HCT116 (cell line): ENCODE data around the gene KRT77.

Experiments
- EZH2 ChIP-seq: fragments of 200-600 bp; sonication (generic); IDR thresholded peaks from 2 replicates; pipeline ENCODE4 v1.6.1; 2017; ENCODE audit warnings: antibody characterized with exemption, mixed run types
- EZH2phosphoT487 ChIP-seq: fragments of 200-600 bp; IDR thresholded peaks from 2 replicates; pipeline ENCODE4 v1.6.1; 2018; ENCODE audit warnings: antibody characterized with exemption, borderline replicate concordance
- JUND ChIP-seq: IDR thresholded peaks from 2 replicates; pipeline ENCODE4 v1.6.1; 2012
- POLR2A ChIP-seq: IDR thresholded peaks from 2 replicates; pipeline ENCODE4 v1.7.0; 2011; ENCODE audit warnings: borderline replicate concordance; ENCODE audit not compliant: insufficient read depth, insufficient read length; ENCODE audit errors: extremely low read depth
- POLR2AphosphoS5 ChIP-seq: IDR thresholded peaks from 2 replicates; pipeline ENCODE4 v1.6.1; 2011; ENCODE audit warnings: mild to moderate bottlenecking, low read depth, low read length, moderate library complexity
- REST ChIP-seq: IDR thresholded peaks from 2 replicates; pipeline ENCODE4 v1.6.1; 2012; ENCODE audit warnings: low read depth
- SIN3A ChIP-seq: IDR thresholded peaks from 2 replicates; pipeline ENCODE4 v1.6.1; 2012; ENCODE audit warnings: low read depth
- YY1 ChIP-seq: IDR thresholded peaks from 2 replicates; pipeline ENCODE4 v1.6.1; 2011; ENCODE audit warnings: low read length, low read depth, moderate library complexity, mild to moderate bottlenecking; ENCODE audit not compliant: insufficient replicate concordance; ENCODE audit errors: extremely low read depth
- ZNF274 ChIP-seq: fragments of 200-500 bp; sonication (Bioruptor generic); IDR thresholded peaks from 2 replicates; pipeline ENCODE4 v1.6.1; 2014; ENCODE audit warnings: mild to moderate bottlenecking, low read depth, low read length, inconsistent platforms
- TF ChIP-seq, protein P1 (sequence below): IDR thresholded peaks from 2 replicates; pipeline ENCODE4 v1.6.1; 2012
- TF ChIP-seq, protein P2 (sequence below), 3 experiments: fragments of 200-600 bp in 1 of 3; sonication (generic) in 1 of 3; IDR thresholded peaks in 2 of 3; conservative IDR thresholded peaks in 1 of 3; 2 replicates each; pipeline ENCODE4 v1.5.1; 2012 to 2017; ENCODE audit warnings: low read depth in 2 of 3, low read length in 2 of 3, antibody characterized with exemption in 1 of 3, borderline replicate concordance in 1 of 3, control low read depth in 1 of 3, mild to moderate bottlenecking in 1 of 3, mixed read lengths in 1 of 3, mixed run types in 1 of 3, moderate library complexity in 1 of 3; ENCODE audit not compliant: insufficient read depth in 1 of 3

- TF ChIP-seq EZH2 (no peak), POLR2AphosphoS5 (no peak), REST (no peak), POLR2A (no peak), EZH2phosphoT487 (no peak), SIN3A (no peak), YY1 (no peak), ZNF274 (no peak), JUND (no peak)
- TF ChIP-seq, protein P1, sequence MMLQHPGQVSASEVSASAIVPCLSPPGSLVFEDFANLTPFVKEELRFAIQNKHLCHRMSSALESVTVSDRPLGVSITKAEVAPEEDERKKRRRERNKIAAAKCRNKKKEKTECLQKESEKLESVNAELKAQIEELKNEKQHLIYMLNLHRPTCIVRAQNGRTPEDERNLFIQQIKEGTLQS = no peak
- TF ChIP-seq, protein P2, sequence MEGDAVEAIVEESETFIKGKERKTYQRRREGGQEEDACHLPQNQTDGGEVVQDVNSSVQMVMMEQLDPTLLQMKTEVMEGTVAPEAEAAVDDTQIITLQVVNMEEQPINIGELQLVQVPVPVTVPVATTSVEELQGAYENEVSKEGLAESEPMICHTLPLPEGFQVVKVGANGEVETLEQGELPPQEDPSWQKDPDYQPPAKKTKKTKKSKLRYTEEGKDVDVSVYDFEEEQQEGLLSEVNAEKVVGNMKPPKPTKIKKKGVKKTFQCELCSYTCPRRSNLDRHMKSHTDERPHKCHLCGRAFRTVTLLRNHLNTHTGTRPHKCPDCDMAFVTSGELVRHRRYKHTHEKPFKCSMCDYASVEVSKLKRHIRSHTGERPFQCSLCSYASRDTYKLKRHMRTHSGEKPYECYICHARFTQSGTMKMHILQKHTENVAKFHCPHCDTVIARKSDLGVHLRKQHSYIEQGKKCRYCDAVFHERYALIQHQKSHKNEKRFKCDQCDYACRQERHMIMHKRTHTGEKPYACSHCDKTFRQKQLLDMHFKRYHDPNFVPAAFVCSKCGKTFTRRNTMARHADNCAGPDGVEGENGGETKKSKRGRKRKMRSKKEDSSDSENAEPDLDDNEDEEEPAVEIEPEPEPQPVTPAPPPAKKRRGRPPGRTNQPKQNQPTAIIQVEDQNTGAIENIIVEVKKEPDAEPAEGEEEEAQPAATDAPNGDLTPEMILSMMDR (IDR thresholded peaks at IDR 0.05 in 2 of 3, conservative IDR thresholded peaks at IDR 0.05 in 1 of 3; ENCODE audit: borderline replicate concordance in 1 of 3, insufficient read depth in 1 of 3, low read depth in 2 of 3, low read length in 2 of 3) = no peak
These were observed 33.9 kb downstream of the KRT77 start for GRCh38 chr12:52669426-52669825.
